Esophagus muscularis mucosa (tissue), 3 donors: ENCODE measurements around the gene MAP4K4.

Experiments used
- POLR2A ChIP-seq: fragments of 450-650 bp; IDR thresholded peaks from one replicate; pipeline ENCODE4 v1.6.1; 2017; ENCODE audit warnings: antibody characterized with exemption, moderate library complexity, mild to moderate bottlenecking, low read depth
- POLR2AphosphoS5 ChIP-seq, 2 donors: sonication (generic); formaldehyde crosslinking; IDR thresholded peaks; one replicate each; pipeline ENCODE4 v1.6.1; 2017; ENCODE audit warnings: antibody characterized with exemption in 2 of 2
- TF ChIP-seq, protein P1 (sequence below), 3 experiments: fragments of 200-600 bp in 2 of 3; fragments of 450-650 bp in 1 of 3; sonication (generic) in 2 of 3; IDR thresholded peaks; one replicate each; pipeline ENCODE4 v1.5.1; 2017 to 2019; ENCODE audit warnings: antibody characterized with exemption in 3 of 3, mild to moderate bottlenecking in 2 of 3, moderate library complexity in 1 of 3

DNA sequence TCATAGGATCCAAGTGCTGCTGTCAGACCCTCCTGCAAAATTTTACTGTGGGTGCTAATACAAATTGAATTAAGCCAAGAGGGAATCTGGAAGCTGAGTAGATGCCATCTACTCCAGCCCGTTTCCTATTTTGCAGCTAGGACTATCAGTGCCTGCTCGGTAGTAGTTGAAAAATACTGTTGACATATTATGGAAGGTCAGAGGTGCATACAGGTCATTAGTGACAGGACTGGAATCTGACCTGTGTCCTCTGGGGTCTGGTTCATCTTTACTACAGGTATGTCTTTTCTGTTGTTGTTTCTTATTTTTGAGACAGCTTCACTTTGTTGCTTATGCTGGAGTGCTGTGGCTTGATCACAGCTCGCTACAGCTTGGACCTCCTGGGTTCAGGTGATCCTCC, 58.8 kb downstream of the MAP4K4 start:
- TF ChIP-seq, protein P1, sequence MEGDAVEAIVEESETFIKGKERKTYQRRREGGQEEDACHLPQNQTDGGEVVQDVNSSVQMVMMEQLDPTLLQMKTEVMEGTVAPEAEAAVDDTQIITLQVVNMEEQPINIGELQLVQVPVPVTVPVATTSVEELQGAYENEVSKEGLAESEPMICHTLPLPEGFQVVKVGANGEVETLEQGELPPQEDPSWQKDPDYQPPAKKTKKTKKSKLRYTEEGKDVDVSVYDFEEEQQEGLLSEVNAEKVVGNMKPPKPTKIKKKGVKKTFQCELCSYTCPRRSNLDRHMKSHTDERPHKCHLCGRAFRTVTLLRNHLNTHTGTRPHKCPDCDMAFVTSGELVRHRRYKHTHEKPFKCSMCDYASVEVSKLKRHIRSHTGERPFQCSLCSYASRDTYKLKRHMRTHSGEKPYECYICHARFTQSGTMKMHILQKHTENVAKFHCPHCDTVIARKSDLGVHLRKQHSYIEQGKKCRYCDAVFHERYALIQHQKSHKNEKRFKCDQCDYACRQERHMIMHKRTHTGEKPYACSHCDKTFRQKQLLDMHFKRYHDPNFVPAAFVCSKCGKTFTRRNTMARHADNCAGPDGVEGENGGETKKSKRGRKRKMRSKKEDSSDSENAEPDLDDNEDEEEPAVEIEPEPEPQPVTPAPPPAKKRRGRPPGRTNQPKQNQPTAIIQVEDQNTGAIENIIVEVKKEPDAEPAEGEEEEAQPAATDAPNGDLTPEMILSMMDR (IDR thresholded peaks at IDR 0.05), result no peak
- no peak for TF ChIP-seq POLR2AphosphoS5 (IDR thresholded peaks at IDR 0.05)
- TF ChIP-seq POLR2A, result no peak
